ENCODE results near the gene TNRC6C. TPM values are rescaled to one million over a fixed set of nuclear protein-coding genes. Genes with fewer than 3 reads are reported as not detected.

The TNRC6C gene
- total and polyA plus RNA-seq, 12 donors: 2.2 to 31.4 (median 24.2) TPM

GRCh38 chr17:78130090-78130436 is 171.6 kb downstream of the TNRC6C start:
- Histone ChIP-seq H3K4me3 (peak overlapping the region in 2 of 10 donors; percentile 32 to 97), H3K27me3 (peaks cover 0 to 3% (median 0%) of the 10 kb centered on the region in 7 donors), H3K4me1 (peaks cover 21 to 95% (median 65%) of the 10 kb centered on the region in 9 donors), H3K9me3 (no peaks in the 10 kb centered on the region), H3K36me3 (peaks cover 0 to 36% (median 0%) of the 10 kb centered on the region in 9 donors), H3K27ac (peak overlapping the region in 9 of 10 donors; percentile 5 to 98 (median 96))
- 37 to 60% methylated on average over 5 of the region's 5 CpGs for WGBS, 2 donors
- intact Hi-C loops (cut with DNase I): no loop called here
- no peak for TF ChIP-seq CTCF (IDR thresholded peaks at IDR 0.05)
- DNase-seq (no peak), ATAC-seq (no peak)

GRCh38 chr17:78130437-78131101 is 172.1 kb downstream of the TNRC6C start, which contains the start of gene TMC8:
Gene TMC8, plus strand, starts transcription at chr17:78130771. Its CDS starts 818 bp downstream, at chr17:78131589.
- H3K27me3 ChIP-seq: peaks cover 0 to 3% (median 0%) of the 10 kb centered on the region in 7 donors
- peaks cover 0 to 36% (median 0%) of the 10 kb centered on the region in 9 donors for H3K36me3 ChIP-seq
- peaks cover 16 to 90% (median 60%) of the 10 kb centered on the region in 9 donors for H3K4me1 ChIP-seq
- DNase-seq (peak in 1 of 2 donors; percentile 33), ATAC-seq (no peak)
- H3K4me3 ChIP-seq: peak within 1 kb of the TSS in 7 of 10 donors; percentile 16 to 97 (median 33)
- H3K27ac ChIP-seq: peak within 1 kb of the TSS in 9 of 10 donors; percentile 5 to 98 (median 96)
- intact Hi-C loops (cut with DNase I): no loop called here
- H3K9me3 ChIP-seq: no peaks in the 10 kb centered on the region
- WGBS, 2 donors: 72 to 74% methylated on average over 10 of the region's 10 CpGs
- TF ChIP-seq CTCF (IDR thresholded peaks at IDR 0.05): no peak

GRCh38 chr17:78131172-78132083 is 172.9 kb downstream of the TNRC6C start:
- Histone ChIP-seq H3K4me3 (peak overlapping the region in 7 of 10 donors; percentile 16 to 97 (median 33)), H3K4me1 (peaks cover 8 to 81% (median 52%) of the 10 kb centered on the region in 9 donors), H3K36me3 (peaks cover 0 to 36% (median 0%) of the 10 kb centered on the region in 9 donors), H3K27me3 (peaks cover 0 to 3% (median 0%) of the 10 kb centered on the region in 7 donors), H3K27ac (peak overlapping the region in 5 of 10 donors; percentile 96 to 98 (median 96)), H3K9me3 (no peaks in the 10 kb centered on the region)
- intact Hi-C loops (cut with DNase I): no loop called here
- no peak for TF ChIP-seq CTCF (IDR thresholded peaks at IDR 0.05)
- ATAC-seq (no peak), DNase-seq (peak in 1 of 2 donors; percentile 19)
- WGBS, 2 donors: 29 to 36% methylated on average over 66 to 74 of the region's 74 CpGs

- H3K4me3 ChIP-seq: peak overlapping the region in 7 of 10 donors; percentile 16 to 97 (median 33)
- H3K27me3 ChIP-seq: peaks cover 0 to 3% (median 0%) of the 10 kb centered on the region in 7 donors
- no peaks in the 10 kb centered on the region for H3K9me3 ChIP-seq
- WGBS, 2 donors: 42 to 44% methylated on average over 35 to 38 of the region's 38 CpGs
- intact Hi-C loops (cut with DNase I): no loop called here
- peak overlapping the region in 1 of 10 donors; percentile 98 for H3K27ac ChIP-seq
- H3K36me3 ChIP-seq: peaks cover 0 to 35% (median 0%) of the 10 kb centered on the region in 9 donors
- H3K4me1 ChIP-seq: peaks cover under 1 to 74% (median 44%) of the 10 kb centered on the region in 9 donors
- no peak for TF ChIP-seq CTCF (IDR thresholded peaks at IDR 0.05)
- DNase-seq (peak in 1 of 2 donors; percentile 44), ATAC-seq (no peak)
Measured at GRCh38 chr17:78132084-78132676, 173.7 kb downstream of the TNRC6C start.

Data from heart right ventricle (tissue), 16 donors.